GM10266 (cell line): ENCODE results near the gene LMO1.

ENCODE experiments used
- DNase-seq: peaks from one replicate; pipeline ENCODE4 v3.0.0; 2012; ENCODE audit errors: extremely low spot score
- TF ChIP-seq, protein P1 (sequence below): IDR thresholded peaks from 2 replicates; pipeline ENCODE4 v1.5.1; 2012; ENCODE audit warnings: mild to moderate bottlenecking, low read depth; ENCODE audit not compliant: control insufficient read depth, insufficient read depth; ENCODE audit errors: missing control alignments

Gene LMO1

DNA sequence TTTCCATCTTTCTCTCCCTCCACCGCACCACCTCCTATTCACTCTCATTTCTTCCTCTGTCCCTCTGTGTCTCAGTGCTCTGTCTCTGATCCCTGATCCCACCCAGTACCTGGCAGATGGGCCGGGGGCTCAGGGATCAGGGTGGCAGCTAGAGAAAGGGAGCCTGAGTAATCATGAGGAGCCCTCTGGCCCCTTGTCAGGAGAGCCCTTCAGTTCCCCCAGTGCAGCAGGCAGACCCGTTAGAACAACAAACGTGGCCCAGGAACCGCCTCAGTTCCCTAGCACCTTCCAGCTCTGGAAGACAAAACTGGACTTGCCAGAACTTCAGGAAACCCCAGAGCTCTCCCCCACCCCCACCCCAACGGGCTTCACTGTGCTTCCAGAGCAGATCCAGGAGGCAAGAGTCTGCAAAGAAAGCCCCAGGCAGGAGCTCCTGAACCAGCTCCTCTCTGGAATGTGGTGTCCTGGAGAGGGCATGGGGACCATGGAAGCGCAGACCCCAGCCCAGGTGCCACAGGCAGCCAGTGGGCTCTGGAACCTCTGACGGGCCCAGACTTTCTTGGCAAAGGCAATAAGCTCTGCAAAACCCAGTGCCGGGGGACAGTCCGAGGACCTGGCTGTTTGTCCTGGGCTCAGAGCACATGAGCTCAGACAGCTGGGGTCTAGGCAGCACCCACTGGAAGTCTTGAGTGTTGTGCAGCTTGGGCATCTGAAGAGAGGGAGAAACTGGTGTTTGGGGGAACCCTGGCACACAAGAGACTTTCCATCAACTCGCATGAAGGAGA lies 43.2 kb downstream of the LMO1 start:
- TF ChIP-seq, protein P1, sequence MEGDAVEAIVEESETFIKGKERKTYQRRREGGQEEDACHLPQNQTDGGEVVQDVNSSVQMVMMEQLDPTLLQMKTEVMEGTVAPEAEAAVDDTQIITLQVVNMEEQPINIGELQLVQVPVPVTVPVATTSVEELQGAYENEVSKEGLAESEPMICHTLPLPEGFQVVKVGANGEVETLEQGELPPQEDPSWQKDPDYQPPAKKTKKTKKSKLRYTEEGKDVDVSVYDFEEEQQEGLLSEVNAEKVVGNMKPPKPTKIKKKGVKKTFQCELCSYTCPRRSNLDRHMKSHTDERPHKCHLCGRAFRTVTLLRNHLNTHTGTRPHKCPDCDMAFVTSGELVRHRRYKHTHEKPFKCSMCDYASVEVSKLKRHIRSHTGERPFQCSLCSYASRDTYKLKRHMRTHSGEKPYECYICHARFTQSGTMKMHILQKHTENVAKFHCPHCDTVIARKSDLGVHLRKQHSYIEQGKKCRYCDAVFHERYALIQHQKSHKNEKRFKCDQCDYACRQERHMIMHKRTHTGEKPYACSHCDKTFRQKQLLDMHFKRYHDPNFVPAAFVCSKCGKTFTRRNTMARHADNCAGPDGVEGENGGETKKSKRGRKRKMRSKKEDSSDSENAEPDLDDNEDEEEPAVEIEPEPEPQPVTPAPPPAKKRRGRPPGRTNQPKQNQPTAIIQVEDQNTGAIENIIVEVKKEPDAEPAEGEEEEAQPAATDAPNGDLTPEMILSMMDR: no peak
- DNase-seq: no peak

DNA sequence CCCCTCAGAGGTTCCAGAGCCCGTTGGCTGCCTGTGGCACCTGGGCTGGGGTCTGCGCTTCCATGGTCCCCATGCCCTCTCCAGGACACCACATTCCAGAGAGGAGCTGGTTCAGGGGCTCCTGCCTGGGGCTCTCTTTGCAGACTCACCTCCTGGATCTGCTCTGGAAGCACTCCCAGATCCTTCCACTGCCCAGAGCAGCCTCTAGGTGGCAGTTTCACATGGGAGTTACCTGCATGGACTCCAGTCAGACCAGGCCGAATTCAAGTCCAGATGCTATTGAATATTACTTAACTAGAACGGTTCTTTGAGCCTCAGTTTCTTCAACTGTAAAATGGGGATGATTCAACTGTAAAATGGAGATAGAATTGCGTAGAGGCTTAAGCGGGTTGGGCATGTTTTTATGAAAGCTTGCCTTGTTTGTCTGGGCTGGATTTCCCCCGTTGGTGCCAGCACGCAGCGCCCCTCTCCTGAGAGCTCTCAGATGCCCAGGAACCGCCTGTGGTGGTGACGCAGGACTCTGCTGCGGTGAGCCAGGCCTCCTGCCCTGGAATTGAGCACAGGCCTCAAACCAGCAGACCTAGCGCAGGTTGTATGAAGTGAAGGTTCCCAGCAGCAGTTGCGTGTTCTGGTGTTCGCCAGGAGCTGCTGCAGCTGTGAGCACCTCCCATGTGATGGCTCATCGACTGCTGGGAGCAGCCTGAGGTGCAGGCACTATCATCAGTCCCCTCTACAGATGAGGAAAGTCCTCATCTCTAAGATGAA lies 44.2 kb downstream of the LMO1 start:
- TF ChIP-seq, protein P1: peak; percentile 65
- DNase-seq: peak; percentile 53

DNA sequence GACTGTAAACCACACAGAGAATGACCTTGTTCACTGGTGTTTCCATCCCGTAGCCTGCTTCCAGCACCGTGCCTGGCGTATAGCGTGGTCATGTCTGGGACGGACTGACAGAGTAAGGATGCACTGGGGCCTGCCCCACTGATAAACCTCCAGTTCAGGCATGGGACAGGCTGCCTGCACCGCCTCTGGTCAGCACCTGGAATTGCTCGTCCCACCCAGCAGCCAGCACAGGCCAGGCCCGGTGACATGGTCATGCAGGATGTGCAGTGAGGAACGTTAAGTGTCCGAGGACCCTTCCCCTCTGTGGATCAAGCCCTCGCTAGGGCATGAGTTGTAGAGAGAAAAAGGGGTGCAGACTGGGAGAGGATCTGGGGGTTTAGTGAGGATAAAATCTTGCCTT lies 44.8 kb downstream of the LMO1 start:
- DNase-seq: no peak
- TF ChIP-seq, protein P1: peak; percentile 5

DNA sequence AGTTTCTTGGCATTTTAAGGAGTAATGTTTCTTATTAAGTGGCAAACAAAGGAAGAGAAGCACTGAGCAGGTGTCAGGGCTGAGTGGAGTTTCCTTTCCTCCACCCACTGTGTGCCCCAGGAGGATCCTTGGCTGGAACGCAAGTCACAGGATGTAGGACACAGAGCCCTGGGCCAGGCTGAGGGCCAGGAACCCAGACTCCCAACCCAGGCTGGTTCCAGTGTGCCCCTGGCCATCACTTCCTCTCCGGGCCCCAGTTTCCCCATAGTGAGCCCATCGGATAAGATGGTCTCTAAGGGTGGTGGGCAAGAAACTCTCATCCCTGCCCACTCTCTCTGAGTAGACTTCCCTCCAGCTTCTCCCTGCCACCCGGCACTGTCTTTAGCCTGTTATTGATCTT lies 45.3 kb downstream of the LMO1 start:
- TF ChIP-seq, protein P1: no peak
- DNase-seq: no peak

DNA sequence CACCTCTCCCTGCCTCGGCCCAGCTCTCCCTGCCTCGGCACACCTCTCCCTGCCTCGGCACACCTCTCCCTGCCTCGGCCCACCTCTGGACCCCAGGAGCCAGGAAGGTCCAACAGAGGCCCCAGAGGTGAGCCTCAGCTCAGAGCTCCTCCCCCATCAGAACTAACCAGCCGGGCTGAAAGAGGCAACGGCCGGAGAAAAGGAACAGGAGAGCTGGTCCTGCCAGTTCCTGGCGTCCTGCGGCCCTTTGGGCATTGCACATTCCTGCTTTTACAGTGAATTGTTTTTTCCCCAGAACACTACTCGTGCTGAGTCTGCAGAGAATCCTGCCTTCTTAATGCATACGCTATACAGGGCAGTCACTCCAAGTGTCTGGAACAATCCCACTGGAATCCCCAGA lies 45.8 kb downstream of the LMO1 start:
- TF ChIP-seq, protein P1: no peak

DNA sequence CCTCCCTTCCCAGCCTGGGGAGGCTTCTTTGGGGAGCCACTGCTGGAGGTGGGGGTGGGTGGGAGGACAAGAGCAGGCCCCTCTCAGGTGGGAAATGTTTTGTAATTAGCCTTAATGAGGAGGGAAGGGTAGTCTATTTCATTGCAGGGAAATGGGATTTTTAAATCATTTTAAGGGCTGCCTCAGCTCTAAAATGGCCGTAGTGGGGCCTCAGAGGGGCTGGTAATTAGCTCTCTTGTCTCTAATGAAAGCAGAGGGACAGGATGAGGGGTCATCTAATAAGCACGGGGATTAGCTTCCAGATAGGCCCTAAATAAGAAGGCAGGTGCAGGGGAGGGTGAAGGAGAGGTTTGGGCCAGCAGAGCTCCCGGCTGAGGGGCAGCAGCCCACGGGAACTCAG lies 46.5 kb downstream of the LMO1 start:
- DNase-seq: no peak
- TF ChIP-seq, protein P1: no peak

More for the DNA sequence above, 45.8 kb downstream of the LMO1 start:
- no peak for DNase-seq

DNA sequence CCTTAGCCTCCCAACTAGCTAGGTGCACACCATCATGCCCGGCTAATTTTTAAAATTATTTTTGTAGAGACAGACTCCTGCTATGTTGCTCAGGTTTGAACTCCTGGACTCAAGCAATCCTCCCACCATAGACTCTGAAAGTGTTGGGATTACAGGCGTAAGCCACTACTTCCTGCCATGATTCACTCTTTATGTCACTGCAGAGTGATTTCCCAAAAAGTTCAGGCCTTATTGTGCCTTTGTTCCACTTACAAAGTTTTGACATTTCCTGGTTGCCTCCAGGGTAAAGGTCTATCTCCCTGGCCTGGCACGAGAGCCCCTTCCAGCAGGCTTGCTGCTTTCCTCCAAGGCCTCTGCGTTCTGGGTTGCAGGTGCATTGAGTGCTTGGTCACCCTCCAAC lies 50.3 kb downstream of the LMO1 start:
- TF ChIP-seq, protein P1: no peak
- DNase-seq: no peak
